Hepatocyte (in vitro differentiated cells): ENCODE measurements around the gene ZNF569.

Experiments
- EZH2 ChIP-seq: fragments of 200-600 bp; sonication (generic); IDR thresholded peaks from 2 replicates; pipeline ENCODE4 v1.6.1; 2016; ENCODE audit warnings: antibody characterized with exemption, mild to moderate bottlenecking, borderline replicate concordance
- EZH2phosphoT487 ChIP-seq: fragments of 200-600 bp; sonication (generic); IDR thresholded peaks from one replicate; pipeline ENCODE4 v1.6.1; 2018; ENCODE audit warnings: antibody characterized with exemption, mild to moderate bottlenecking, low read depth, moderate library complexity; ENCODE audit not compliant: unreplicated experiment, severe bottlenecking
- TF ChIP-seq, protein P1 (sequence below): fragments of 200-600 bp; sonication (generic); IDR thresholded peaks from 2 replicates; pipeline ENCODE4 v1.5.1; 2016; ENCODE audit warnings: antibody characterized with exemption, mild to moderate bottlenecking; ENCODE audit not compliant: poor library complexity

GRCh38 chr19:37513397-37513796, 46.2 kb upstream of the ZNF569 start:
- TF ChIP-seq, protein P1, sequence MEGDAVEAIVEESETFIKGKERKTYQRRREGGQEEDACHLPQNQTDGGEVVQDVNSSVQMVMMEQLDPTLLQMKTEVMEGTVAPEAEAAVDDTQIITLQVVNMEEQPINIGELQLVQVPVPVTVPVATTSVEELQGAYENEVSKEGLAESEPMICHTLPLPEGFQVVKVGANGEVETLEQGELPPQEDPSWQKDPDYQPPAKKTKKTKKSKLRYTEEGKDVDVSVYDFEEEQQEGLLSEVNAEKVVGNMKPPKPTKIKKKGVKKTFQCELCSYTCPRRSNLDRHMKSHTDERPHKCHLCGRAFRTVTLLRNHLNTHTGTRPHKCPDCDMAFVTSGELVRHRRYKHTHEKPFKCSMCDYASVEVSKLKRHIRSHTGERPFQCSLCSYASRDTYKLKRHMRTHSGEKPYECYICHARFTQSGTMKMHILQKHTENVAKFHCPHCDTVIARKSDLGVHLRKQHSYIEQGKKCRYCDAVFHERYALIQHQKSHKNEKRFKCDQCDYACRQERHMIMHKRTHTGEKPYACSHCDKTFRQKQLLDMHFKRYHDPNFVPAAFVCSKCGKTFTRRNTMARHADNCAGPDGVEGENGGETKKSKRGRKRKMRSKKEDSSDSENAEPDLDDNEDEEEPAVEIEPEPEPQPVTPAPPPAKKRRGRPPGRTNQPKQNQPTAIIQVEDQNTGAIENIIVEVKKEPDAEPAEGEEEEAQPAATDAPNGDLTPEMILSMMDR = no peak
- TF ChIP-seq EZH2 (no peak), EZH2phosphoT487 (no peak)
